HUDEP-2 (cell line): Measurements from ENCODE around the gene TRIM65.
A peak's percentile ranks its signal among the peaks of the same experiment; 100 is the strongest.

Experiments
- DNase-seq, 76 experiments: peaks; one replicate each; lab custom pipeline; 2025; ENCODE audit not compliant: unreplicated experiment in 76 of 76; lab: John Stamatoyannopoulos, UW

The TRIM65 gene

DNA sequence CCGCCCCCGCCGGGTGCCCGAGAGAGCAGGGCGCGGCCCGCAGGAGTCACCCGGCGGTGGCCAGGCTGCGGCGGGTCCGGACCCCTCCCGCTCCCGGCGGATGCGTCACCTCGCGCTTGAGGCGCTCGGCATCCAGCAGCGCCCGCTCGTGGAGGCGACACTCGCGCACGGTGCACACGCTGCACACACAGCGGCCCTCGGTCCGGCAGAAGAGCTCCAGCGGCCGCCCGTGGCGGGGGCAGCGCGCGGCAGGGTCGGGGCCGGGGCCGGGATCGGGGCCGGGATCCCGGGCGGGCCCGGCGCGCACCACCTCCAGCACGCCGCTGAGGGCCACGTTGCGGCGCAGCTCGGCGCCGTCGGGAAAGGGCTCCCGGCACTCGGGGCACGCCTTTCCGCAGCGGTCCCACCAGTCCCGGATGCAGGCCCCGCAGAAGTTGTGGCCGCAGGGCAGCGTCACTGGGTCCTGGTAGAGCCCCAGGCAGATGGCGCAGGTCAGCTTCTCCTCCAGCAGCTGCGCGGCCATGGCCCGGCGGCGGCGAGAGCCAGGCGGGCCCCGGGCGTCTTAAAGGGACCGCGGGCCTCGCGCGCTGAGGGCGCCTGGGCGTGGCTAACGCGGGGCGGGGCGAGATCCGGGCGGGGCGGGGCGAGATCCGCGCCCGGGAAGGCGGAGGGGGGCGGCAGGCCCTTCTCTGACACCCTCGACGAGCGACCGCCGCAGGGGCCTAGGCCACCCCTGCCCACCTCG lies at the start of gene TRIM65:
Gene TRIM65, minus strand, starts transcription at position 537 of the 745 bp plus-strand sequence. Its CDS starts 14 bp downstream, at position 523.
- peak in 69 of 76 experiments; percentile 14 to 83 (median 63) for DNase-seq

- no peak for DNase-seq
These were observed 48.5 kb upstream of the TRIM65 start for GRCh38 chr17:75945211-75945610.

GRCh38 chr17:75943491-75943890 lies 46.7 kb upstream of the TRIM65 start:
- DNase-seq, result peak in 2 of 76 experiments; percentile 6 to 22

DNA sequence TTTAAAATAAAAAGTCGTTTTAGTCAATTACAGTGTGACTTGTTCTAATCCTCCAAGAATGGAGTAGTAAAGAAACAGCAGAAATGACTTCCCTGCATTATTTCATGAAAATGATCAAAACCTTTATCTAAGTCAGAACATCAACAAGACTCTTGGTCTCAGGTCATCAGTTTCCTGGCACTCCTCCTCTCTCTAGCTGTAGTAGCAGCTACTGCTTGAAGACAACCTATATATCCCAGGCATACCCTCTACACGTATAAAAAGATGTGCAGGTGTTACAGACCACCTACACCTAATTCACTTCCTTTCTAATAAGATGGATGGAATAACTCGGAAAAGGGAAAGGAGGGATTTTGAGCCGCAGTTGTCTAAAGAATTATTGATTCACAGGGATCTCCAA lies 45.7 kb upstream of the TRIM65 start:
- DNase-seq, result no peak

DNA sequence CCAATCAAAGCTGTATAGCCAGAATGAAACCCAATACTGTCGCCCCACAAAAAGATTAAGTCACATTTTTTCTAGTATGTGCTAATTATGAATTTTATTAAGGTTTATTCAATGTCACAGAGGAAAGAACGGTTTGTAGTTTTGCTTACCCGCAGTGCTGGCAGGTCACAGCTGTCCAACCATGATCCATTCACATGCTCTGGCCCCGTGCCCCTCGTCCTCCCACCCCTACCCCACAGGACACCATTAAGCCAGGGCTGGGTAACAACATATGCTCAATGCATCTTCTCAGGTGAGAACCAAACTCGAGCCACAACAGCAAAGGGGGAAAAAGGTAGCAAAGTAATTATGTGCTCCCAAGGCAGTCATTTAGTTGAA lies 44.7 kb upstream of the TRIM65 start:
- no peak for DNase-seq

DNA sequence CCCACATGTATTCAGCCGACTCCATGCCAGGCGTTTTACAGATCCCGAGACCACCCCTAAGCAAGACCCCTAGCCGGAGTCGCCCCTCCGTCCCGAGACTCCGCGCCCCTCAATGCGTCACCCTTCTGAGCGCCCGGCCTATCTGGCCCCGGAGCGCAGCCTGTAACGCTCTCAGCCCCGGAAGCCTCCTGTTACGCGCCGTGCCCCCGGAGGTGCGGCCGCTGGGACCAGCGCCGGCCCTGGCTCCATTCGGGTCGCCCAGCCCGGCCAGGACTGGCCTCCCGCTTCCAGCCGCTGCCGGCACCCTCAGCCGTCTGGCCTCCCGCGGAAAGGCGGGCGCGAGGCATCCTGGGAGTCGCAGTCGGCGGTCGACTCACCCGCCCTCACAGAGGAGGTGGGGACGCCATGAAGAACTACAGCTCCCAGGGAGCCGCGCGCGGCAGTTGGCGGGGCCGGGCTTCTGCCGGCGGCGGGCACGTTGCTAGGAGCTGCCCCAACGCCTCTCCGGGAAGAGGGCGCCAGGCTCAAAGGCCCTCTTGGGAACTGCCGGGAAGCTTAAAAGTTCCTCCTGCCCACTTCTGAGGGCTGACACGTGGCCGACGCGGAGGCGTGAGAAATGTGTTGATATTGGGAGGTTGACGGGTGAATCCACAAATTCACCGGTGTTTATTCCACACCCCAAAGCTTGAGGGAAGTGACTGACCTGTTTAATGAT lies 44.1 kb upstream of the TRIM65 start, which contains the start of gene FBF1:
Gene FBF1, minus strand, starts transcription at position 316 of the 715 bp plus-strand sequence. CDS start 2,893 bp downstream, outside the sequence.
- DNase-seq, result peak; percentile 18 to 97 (median 87)

- no peak for DNase-seq
These were observed 40.9 kb upstream of the TRIM65 start for GRCh38 chr17:75937652-75938051.

GRCh38 chr17:75933808-75934207 lies 37.1 kb upstream of the TRIM65 start:
- DNase-seq, result no peak

GRCh38 chr17:75932852-75933251 lies 36.1 kb upstream of the TRIM65 start:
- DNase-seq, result no peak

DNA sequence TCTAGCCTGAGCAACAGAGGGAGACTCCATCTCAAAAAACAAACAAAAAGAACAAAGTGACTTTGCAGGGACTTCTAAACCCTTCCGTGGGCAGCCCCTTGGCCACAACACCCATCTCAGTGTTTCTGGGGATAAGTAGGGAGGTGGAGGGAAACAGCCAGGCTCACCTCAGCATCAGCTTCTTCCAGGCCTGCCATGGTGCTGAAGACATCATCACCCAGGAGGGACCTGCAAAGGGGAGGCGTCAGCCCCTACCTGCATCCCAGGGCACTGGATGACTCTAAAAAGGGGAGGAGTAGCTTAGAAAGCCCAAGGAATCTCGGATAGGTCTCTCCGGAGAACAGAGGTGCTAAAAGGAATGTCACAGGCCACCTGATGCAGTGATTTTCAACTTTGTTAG lies 34.3 kb upstream of the TRIM65 start:
- DNase-seq, result no peak

DNA sequence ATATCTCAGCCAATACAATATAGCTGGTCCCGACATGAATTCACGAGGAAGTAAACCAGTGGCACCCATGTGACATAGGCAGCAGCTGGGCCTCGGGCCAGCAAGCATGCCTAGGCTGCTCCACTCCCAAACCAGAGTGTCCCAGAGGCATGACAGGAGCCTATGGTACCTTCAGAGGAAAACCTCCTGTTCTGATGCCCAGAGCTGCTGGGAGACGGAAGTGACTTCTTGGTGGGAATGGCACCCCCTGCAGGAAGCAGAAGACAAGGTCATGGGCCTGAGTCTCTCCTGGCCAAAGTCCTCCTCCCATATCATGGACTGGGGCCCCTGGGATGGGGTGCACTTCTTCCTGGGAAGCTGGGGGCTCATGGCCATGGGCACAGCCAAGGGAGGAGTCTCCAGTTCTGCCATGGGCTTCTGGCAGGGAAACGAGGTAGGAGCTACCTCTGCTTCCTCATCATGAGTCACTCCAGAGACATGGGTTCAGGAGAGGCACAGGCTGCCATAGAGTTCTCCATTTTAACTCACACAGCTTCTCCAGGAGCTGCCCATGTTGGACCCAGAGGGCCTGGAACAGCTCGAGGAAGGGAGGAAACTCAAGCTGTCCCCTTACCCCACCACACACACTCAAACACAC lies 30.7 kb upstream of the TRIM65 start:
- DNase-seq, result peak in 33 of 76 experiments; percentile 1 to 51 (median 20)

DNA sequence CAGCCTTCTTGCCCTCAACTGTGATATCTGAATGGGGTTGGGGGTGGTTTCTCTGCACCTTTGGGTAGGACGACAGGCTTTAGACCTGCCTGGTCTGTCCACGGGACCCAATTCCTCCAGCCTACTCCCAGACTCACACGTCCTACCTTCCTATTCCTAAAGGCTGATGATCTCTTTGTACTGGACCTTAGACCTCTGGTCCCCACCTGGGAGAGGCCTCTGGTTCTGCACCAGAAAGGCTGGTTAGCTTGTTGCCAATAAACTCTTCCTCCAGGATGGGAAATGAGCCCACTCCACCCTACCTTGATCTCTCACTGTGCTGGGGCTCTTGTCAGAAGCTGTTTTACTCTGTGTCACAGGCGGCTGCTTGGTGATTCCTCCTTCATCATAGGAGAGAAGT lies 29.7 kb upstream of the TRIM65 start:
- no peak for DNase-seq

DNA sequence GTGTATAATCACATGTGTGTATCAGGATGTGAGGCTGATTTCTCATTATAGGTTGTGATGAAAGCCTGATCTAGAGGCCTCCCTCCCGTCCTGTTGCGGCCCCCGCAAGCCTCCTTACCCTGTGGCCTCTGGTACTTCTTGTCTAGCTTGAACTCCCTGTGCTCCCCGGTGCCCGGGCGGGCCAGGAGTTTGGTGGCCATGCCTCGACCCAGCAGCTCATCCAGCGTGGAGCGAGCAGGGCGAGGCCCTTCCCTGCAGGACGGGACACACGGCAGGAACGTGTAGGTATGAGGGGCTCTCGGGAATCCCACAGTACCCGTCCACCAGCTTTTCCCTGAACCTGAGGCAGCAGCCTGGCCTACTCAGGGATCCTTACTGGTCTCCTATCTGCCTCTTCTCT lies 29.2 kb upstream of the TRIM65 start:
- no peak for DNase-seq

DNA sequence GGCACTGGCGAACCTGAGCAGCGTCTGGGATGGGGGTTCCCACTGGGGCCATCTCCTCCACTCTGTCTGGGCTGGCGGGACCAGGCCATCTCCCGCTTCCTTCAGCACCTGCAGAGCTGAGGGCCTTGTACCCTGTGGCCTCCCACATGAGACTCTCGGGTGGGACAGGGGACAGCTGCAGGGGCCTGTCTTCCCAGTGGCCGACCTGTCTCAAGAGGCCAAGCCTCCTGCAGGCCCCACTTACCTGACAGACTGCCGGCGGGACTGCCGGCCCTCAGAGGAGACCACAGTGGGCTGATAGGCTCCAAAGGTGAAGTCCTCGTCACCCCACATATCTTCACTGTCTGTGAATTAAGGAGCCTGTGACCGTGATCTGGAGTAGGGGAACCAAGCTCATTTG lies 28.4 kb upstream of the TRIM65 start:
- no peak for DNase-seq

DNA sequence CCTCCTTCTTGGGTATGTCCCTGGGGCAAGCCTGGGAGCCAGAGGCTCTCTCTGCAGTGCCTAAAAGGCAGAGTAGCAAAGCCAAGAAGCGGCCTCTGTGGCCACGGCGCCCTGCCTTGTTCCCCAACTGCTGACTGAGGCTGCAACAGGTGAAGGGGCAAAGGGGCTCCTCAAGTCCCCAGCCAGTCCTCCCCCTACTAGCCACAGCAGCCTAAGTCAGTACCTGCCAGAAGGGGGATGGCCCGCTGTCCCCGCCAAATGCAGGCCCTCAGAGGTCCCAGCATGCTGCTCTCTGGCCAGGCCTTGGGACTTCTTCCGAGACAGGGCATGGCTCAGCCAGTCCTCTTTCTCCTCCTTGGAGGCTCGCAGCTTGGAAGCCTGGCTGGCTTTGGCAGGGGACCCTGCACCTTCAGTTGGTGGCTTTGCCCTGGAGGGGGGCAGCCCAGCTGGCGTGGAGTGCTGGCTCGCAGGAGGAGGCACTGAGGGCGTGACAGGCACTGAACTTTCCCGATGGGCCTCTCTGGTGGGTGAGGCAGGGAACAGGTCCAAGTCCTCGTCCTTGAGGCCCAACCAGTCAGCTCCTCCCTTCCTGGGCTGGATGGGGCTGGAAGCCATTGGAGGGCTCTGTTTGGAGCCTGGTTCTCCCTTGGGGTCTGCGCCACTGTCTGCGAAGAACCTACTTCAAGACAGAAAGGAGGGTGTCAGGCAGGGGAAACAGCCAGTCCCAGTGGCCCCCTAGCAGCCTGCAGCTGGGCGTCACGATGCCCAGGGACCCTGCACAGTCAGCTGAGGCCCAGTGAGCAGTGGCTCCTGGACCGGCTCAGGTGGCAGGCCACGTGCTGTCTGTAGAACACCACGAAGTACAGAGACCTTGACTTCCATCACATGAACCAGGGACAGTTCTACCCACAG lies 26.5 kb upstream of the TRIM65 start:
- DNase-seq, result peak in 1 of 76 experiments; percentile 12

GRCh38 chr17:75922173-75922961 lies 25.6 kb upstream of the TRIM65 start:
- no peak for DNase-seq

DNA sequence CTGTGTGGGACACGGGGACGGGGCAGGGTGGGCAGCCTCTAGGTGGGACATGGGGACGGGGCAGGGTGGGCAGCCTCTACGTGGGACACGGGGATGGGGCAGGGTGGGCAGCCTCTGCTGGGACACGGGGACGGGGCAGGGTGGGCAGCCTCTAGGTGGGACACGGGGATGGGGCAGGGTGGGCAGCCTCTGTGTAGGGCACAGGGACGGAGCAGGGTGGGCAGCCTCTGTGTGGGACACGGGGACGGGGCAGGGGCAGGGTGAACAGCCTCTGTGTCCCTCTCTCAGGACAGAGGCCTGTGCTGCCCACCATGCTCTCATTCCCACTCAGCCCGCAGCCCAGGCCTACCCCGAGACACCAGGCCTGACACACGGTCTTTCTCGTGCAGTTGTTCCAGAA lies 24.8 kb upstream of the TRIM65 start:
- no peak for DNase-seq

DNA sequence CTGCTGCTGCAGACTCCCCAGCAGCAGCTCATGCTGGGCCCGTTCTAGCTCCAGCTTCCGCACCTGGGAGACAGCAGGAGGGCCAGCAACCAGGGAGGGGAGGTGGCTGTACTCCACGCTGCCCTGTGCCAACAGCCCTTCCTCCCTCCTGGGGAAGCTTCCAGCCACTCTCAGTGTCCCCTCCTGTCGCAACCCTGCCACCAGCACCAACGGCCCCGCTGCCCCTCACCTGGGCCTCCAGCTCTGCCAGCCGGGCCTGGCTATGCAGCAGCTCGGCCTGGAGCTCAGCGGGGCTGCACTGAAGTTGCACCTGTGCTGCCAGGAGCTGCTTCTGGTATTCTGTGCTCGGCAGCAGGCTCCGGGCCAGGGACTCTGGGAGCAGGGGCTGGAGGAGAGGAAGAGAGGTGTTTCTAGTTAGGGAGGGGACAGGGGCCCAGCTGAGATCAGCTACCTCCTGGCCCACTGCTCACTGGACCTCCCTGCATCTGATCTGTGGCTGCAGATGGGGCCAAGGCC lies 23.4 kb upstream of the TRIM65 start:
- DNase-seq, result no peak

GRCh38 chr17:75919611-75920010 lies 22.9 kb upstream of the TRIM65 start:
- DNase-seq, result no peak
